B cell (primary cell): ENCODE data around the gene TMEM120B.

Source experiments
- CTCF ChIP-seq: fragments of 200-600 bp; IDR thresholded peaks from one replicate; pipeline ENCODE4 v1.8.0; 2022; ENCODE audit warnings: antibody characterized with exemption, mild to moderate bottlenecking
- EZH2 ChIP-seq: IDR thresholded peaks from 2 replicates; pipeline ENCODE4 v1.6.1; 2012; ENCODE audit warnings: borderline replicate concordance, low read depth, mild to moderate bottlenecking, moderate library complexity, low read length; ENCODE audit not compliant: insufficient read depth, poor library complexity, severe bottlenecking

- TF ChIP-seq CTCF (no peak), EZH2 (no peak)
Observed at GRCh38 chr12:121817648-121818043, 105.1 kb downstream of the TMEM120B start.
